Measurements from ENCODE around the gene MAX.

The MAX gene

DNA sequence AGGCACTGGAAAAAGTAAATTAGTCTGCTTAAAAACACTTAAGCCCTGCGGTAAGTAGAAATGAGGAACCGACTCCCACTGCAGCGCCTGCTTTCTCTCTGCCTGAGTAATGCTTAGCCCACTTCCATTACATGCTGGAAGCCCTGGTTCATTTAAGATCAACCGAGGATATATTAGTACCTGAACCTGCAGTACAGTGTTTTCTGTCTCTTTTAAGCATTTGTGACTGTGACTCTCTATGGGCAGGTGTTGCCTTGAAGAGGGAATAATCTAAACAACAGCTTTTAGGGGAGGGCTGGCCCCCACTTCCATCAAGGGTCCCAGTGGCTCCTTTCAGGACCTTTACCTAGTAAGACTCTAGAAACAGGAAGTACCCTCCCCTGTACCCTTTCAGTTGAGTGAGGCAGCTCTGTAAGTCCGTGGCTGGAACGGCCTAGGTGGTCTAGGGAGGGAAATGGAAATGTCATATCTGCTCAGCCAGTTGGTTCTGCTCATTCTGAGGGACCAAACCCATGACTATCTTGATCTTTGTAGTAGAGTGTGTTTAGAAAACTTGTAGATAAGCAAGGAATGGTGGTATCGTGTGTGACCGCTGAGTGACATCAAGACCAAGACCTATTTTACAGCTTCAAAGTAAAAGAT, 59.5 kb downstream of the MAX start:
- no peak overlapping the region for H3K4me3 ChIP-seq (ENCODE audit: low read depth, low read length)
- TF ChIP-seq, protein P1, sequence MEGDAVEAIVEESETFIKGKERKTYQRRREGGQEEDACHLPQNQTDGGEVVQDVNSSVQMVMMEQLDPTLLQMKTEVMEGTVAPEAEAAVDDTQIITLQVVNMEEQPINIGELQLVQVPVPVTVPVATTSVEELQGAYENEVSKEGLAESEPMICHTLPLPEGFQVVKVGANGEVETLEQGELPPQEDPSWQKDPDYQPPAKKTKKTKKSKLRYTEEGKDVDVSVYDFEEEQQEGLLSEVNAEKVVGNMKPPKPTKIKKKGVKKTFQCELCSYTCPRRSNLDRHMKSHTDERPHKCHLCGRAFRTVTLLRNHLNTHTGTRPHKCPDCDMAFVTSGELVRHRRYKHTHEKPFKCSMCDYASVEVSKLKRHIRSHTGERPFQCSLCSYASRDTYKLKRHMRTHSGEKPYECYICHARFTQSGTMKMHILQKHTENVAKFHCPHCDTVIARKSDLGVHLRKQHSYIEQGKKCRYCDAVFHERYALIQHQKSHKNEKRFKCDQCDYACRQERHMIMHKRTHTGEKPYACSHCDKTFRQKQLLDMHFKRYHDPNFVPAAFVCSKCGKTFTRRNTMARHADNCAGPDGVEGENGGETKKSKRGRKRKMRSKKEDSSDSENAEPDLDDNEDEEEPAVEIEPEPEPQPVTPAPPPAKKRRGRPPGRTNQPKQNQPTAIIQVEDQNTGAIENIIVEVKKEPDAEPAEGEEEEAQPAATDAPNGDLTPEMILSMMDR (IDR thresholded peaks at IDR 0.05; ENCODE audit: low read depth, low read length) = no peak

DNA sequence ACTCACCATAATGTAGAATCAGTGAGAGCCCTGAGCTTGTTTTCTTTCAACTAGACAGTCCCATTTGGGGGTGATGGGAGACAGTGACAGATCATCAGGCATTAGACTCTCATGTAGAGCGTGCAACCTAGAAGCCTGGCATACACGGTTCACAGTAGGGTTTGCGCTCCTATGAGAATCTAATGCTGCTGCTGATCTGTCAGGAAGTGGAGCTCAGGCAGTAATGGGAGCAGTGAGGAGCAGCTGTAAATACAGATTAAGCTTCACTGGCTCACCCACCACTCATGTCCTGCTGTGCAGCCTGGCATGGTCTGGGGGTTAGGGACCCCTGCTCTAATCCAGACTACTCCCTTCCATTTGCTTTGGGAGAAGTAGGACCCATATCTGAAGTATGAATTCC, 60.0 kb downstream of the MAX start:
- H3K4me3 ChIP-seq (ENCODE audit: low read depth, low read length) = no peak overlapping the region
- TF ChIP-seq, protein P1 (IDR thresholded peaks at IDR 0.05; ENCODE audit: low read depth, low read length) = no peak

DNA sequence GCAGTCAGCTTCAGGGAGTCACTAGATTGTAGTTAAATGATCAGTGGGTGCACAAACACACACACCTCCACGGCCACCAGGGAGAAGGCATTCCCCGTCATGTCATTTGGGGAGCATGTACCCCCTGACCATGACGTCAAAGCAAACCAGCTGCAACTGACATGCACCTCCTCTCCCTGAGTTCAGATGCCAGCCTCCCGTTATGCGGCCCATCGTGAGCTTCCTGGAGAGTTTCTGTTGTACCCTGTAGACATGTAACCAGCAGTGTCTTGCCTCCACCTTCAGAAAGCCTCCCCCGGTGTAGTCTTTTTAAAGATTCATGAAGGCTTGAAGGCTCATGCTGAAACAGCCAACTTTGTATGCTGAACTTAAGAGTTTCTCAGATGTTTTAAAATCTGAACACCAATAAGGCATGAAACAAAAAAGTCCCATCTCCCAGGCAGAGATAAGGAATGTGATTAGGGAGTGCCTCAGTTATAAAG, 60.8 kb downstream of the MAX start:
- TF ChIP-seq, protein P1 (IDR thresholded peaks at IDR 0.05; ENCODE audit: low read depth, low read length) = no peak

DNA sequence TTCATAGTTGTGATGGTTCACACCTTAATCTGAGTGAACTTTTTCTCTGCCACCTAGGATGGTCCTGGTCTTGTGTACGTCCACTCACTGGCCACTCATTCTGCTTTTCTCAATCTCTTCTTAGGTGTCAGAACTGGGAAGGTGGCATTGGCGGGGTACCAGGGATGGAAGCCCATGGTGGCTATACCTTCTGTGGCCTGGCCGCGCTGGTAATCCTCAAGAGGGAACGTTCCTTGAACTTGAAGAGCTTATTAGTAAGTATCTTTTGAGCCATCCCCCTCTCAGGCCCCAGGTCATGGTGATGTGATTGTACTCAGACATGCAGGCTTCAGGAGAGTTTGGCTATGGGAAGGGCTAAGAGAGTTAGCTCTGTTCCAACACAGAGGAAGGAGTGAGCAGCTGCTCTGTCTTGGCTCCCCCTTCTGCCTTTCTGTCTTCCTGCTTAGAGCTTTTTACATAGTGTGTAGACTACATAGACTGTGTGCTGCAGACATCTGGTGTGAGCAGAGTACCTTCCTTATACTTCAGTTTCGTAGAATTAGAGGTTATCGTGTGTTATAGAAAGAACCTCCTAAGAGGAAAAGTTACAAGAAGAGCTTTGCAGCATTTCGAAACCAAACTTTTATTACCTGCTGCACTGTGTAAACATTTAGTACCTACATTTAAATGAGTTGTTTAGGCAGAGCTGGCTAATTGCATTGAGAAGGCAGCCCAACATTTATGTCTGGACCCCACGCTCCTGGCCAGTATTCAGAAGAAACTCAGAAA, 61.5 kb downstream of the MAX start:
- TF ChIP-seq, protein P1 (IDR thresholded peaks at IDR 0.05; ENCODE audit: low read depth, low read length) = no peak
- H3K4me3 ChIP-seq (ENCODE audit: low read depth, low read length) = no peak overlapping the region

More for the DNA sequence above, 60.8 kb downstream of the MAX start:
- no peak overlapping the region for H3K4me3 ChIP-seq (ENCODE audit: low read depth, low read length)

DNA sequence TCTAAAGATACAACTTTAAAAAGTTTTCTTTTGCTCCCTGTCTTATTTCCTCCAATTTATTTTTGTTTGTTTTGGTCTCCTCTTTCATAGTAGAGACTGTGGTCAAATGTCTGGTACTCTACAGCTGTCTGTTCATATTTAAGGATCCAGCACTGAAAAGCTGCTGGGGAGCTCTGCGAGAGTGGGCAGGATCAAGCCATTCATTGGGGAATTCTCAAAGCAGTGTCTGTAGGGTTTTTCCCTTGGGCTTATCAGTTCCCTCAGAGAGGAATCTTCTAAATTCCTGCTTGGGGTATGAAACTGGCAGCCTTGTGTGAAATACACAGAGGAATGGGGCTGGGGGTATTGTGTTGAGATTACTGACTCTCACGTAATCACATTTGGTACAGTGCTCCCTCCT, 63.4 kb downstream of the MAX start:
- TF ChIP-seq, protein P1 (IDR thresholded peaks at IDR 0.05; ENCODE audit: low read depth, low read length) = no peak
- H3K4me3 ChIP-seq (ENCODE audit: low read depth, low read length) = no peak overlapping the region

DNA sequence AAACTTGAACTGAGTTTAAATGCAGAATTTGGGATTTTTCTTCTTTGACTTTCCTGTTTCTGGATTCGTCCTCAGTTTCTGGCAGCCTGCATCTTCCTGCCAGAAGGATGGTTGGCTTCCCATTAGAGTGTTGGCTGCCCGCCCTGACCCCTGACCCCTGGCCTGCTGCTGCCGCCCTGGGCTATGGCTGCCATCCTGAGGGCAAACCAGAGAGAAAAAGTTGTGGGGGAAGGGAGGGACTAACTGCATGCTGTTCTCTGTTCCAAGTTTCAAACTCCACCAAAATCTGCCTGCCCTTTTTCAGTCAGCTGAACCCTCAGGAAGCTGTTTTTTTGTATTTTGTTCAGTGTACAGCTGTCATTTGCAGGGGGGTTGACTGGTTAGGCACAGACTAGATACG, 67.3 kb downstream of the MAX start:
- TF ChIP-seq, protein P1 (IDR thresholded peaks at IDR 0.05; ENCODE audit: low read depth, low read length) = no peak
- no peak overlapping the region for H3K4me3 ChIP-seq (ENCODE audit: low read depth, low read length)

DNA sequence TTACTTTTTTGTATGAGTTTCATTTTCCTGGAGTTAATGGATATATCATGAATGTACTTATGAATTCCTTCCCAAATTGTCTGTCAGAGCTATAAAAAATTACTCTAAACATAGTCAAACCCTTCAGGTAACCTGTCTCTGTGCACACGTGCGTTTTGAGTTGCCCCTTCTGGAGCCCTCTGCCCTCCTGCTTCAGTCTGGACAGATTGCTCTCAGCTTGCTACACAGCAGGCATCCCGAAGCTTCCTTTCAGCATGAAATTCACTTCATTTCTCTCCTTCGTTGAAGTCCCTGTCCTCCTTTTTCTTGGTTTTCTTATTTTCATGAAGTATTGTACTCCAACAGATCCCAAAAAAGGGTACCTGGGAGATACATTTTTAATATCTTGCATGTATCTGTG, 68.3 kb downstream of the MAX start:
- TF ChIP-seq, protein P1 (IDR thresholded peaks at IDR 0.05; ENCODE audit: low read depth, low read length) = no peak
- no peak overlapping the region for H3K4me3 ChIP-seq (ENCODE audit: low read depth, low read length)

Measured in WI38 (cell line).